Measurements from ENCODE around the gene FBXL7.

GRCh38 chr5:15526413-15526812 lies 26.4 kb downstream of the FBXL7 start:
- TF ChIP-seq CTCF (IDR thresholded peaks at IDR 0.05) = no peak
- no peak for TF ChIP-seq POLR2A (IDR thresholded peaks at IDR 0.05)
